Osteoblast (primary cell): ENCODE results near the gene KIRREL3. TPM values are rescaled to one million over a fixed set of nuclear protein-coding genes. Genes with fewer than 3 reads are reported as not detected.

Experiments
- DNase-seq: peaks from one replicate; pipeline ENCODE4 v3.0.0; 2011; ENCODE audit warnings: low spot score, mixed read lengths; ENCODE audit not compliant: insufficient read length; ENCODE audit errors: missing footprints
- H2AFZ ChIP-seq: 2 replicates; pipeline ENCODE4 v1.6.0; 2011; ENCODE audit warnings: mild to moderate bottlenecking, low read length
- H3K27ac ChIP-seq: 2 replicates; pipeline ENCODE4 v1.5.1; 2011; ENCODE audit warnings: mild to moderate bottlenecking, low read depth, low read length, moderate library complexity
- H3K27me3 ChIP-seq: 2 replicates; pipeline ENCODE4 v1.6.0; 2012; ENCODE audit warnings: mild to moderate bottlenecking, control low read depth, inconsistent platforms, low read length, moderate library complexity; ENCODE audit not compliant: insufficient read depth
- H3K36me3 ChIP-seq: 2 replicates; pipeline ENCODE4 v1.5.1; 2011; ENCODE audit warnings: mild to moderate bottlenecking, low read length, control low read depth, moderate library complexity; ENCODE audit not compliant: insufficient read depth
- H3K4me1 ChIP-seq: 2 replicates; pipeline ENCODE4 v1.5.1; 2011; ENCODE audit warnings: mild to moderate bottlenecking, low read length, control low read depth, moderate library complexity; ENCODE audit not compliant: insufficient read depth
- H3K4me2 ChIP-seq: 2 replicates; pipeline ENCODE4 v1.6.0; 2011; ENCODE audit warnings: mild to moderate bottlenecking, low read length; ENCODE audit not compliant: insufficient read depth
- H3K4me3 ChIP-seq: fragments of 200-600 bp; sonication (generic); 3 replicates; pipeline ENCODE4 v1.5.1; 2012; ENCODE audit warnings: mild to moderate bottlenecking, low read length, inconsistent platforms; ENCODE audit not compliant: insufficient read depth
- H3K79me2 ChIP-seq: 2 replicates; pipeline ENCODE4 v1.6.0; 2012; ENCODE audit warnings: mild to moderate bottlenecking, low read length, control low read depth, inconsistent platforms; ENCODE audit not compliant: insufficient read depth
- H3K9me3 ChIP-seq: 2 replicates; pipeline ENCODE4 v1.5.1; 2011; ENCODE audit warnings: low read depth, low read length, control low read depth
- H4K20me1 ChIP-seq: 2 replicates; pipeline ENCODE4 v1.6.0; 2012; ENCODE audit warnings: mild to moderate bottlenecking, low read length, control low read depth; ENCODE audit not compliant: insufficient read depth
- total RNA-seq: library from RNA; depleted of rRNA; stranded (reverse); fragments of >200 nt; gene quantifications from 2 replicates; pipeline ENCODE4 v1.2.3, GENCODE V29; 2012
- TF ChIP-seq, protein P1 (sequence below): IDR thresholded peaks from 2 replicates; pipeline ENCODE4 v1.5.1; 2011; ENCODE audit warnings: mild to moderate bottlenecking, low read depth, low read length, moderate library complexity; ENCODE audit errors: extremely low read depth

KIRREL3 gene
- total RNA-seq, 1 donor = 3.6 TPM

- Histone ChIP-seq H3K27me3 (no peaks in the 10 kb centered on the region), H3K9me3 (no peaks in the 10 kb centered on the region), H3K4me3 (no peak overlapping the region), H3K79me2 (no peaks in the 10 kb centered on the region), H4K20me1 (no peaks in the 10 kb centered on the region), H3K4me1 (no peaks in the 10 kb centered on the region), H3K27ac (no peak overlapping the region), H3K4me2 (no peak overlapping the region), H3K36me3 (no peaks in the 10 kb centered on the region), H2AFZ (no peak overlapping the region)
- DNase-seq = peak; percentile 82
- TF ChIP-seq, protein P1, sequence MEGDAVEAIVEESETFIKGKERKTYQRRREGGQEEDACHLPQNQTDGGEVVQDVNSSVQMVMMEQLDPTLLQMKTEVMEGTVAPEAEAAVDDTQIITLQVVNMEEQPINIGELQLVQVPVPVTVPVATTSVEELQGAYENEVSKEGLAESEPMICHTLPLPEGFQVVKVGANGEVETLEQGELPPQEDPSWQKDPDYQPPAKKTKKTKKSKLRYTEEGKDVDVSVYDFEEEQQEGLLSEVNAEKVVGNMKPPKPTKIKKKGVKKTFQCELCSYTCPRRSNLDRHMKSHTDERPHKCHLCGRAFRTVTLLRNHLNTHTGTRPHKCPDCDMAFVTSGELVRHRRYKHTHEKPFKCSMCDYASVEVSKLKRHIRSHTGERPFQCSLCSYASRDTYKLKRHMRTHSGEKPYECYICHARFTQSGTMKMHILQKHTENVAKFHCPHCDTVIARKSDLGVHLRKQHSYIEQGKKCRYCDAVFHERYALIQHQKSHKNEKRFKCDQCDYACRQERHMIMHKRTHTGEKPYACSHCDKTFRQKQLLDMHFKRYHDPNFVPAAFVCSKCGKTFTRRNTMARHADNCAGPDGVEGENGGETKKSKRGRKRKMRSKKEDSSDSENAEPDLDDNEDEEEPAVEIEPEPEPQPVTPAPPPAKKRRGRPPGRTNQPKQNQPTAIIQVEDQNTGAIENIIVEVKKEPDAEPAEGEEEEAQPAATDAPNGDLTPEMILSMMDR = no peak
These were observed 478.4 kb downstream of the KIRREL3 start for GRCh38 chr11:126522152-126522551.

DNA sequence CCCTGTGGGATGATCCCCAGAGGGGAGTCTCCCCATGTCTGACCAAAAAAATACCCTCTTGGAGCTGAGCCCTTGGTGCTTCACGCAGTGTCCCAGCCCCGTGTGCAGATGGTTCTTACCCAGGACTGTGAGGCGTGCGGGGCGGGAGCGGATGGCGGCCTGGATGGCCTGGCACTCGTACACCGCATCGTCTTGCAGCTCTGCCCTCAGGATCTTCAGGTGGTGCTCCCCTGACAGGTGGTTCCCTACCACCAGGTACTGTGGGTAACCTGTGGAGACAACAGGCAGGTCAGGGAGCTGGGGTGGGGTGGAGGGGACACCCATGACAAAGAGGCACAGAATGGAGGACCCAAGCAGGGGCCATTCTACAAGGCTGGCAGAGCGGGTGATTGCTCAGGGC, 479.4 kb downstream of the KIRREL3 start:
- Histone ChIP-seq H2AFZ (no peak overlapping the region), H4K20me1 (no peaks in the 10 kb centered on the region), H3K27ac (no peak overlapping the region), H3K9me3 (no peaks in the 10 kb centered on the region), H3K4me2 (no peak overlapping the region), H3K4me1 (no peaks in the 10 kb centered on the region), H3K79me2 (no peaks in the 10 kb centered on the region), H3K4me3 (no peak overlapping the region), H3K36me3 (no peaks in the 10 kb centered on the region), H3K27me3 (no peaks in the 10 kb centered on the region)
- TF ChIP-seq, protein P1 = no peak
- DNase-seq = peak; percentile 46

DNA sequence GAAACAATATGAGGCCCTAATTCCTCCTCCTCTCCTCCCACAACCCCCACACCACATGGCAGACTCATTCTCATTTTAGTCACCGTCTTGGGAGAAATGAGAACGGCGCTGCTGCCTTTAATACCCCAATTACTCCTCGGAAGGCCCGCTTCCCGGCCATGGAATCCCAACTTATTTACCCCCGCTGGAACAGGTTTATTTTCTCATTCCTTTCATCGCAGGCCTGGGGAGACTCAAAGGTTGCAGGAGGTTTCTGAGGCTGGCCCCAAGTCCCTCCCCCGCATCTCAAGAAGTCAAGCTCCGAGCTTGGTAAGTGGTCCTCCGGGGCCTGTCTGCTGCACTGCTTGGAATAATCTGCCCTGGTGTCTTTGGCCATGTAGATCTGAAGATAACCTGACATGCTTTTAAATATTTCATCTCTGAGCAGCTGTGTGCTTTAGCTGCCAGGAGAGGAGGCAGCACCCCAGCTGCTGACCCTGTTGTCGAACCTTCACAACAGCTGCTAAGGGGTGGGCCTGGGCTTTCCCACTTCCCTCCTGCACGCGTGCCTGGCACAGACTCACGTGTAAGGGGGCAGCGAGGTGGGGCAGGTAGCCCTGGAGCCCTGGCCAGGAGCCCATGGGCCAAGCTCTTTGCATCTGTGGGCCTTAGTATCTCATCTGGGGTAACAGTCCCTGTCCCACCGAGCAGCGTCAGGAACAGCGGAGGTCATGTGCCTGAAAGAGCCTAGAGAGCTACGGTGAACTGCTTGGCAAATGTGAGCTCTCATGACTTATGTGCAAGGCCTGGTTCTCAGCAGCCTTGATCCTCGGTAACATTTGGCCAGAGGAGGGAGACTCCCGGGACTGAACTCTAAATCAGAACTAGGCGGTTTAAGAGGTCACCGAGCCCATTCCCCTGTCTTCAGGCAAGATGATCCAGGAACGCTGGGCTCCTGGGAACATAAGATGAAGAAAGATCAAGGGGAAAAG, 480.5 kb downstream of the KIRREL3 start:
- Histone ChIP-seq H3K27me3 (no peaks in the 10 kb centered on the region), H3K79me2 (no peaks in the 10 kb centered on the region), H3K9me3 (no peaks in the 10 kb centered on the region), H3K27ac (no peak overlapping the region), H2AFZ (no peak overlapping the region), H4K20me1 (no peaks in the 10 kb centered on the region), H3K4me2 (no peak overlapping the region), H3K36me3 (no peaks in the 10 kb centered on the region), H3K4me3 (no peak overlapping the region), H3K4me1 (no peaks in the 10 kb centered on the region)
- DNase-seq = peak; percentile 29
- TF ChIP-seq, protein P1 = no peak

GRCh38 chr11:126518972-126519690, 481.4 kb downstream of the KIRREL3 start:
- no peaks in the 10 kb centered on the region for H3K79me2 ChIP-seq
- no peaks in the 10 kb centered on the region for H4K20me1 ChIP-seq
- TF ChIP-seq, protein P1 = no peak
- no peaks in the 10 kb centered on the region for H3K36me3 ChIP-seq
- H2AFZ ChIP-seq = no peak overlapping the region
- no peaks in the 10 kb centered on the region for H3K9me3 ChIP-seq
- no peak overlapping the region for H3K4me3 ChIP-seq
- DNase-seq = peak; percentile 56
- no peaks in the 10 kb centered on the region for H3K27me3 ChIP-seq
- no peaks in the 10 kb centered on the region for H3K4me1 ChIP-seq
- no peak overlapping the region for H3K27ac ChIP-seq
- H3K4me2 ChIP-seq = no peak overlapping the region
